ENCODE measurements around the gene GFRA4. TPM values are rescaled to one million over a fixed set of nuclear protein-coding genes. Genes with fewer than 3 reads are reported as not detected.

The GFRA4 gene
- total RNA-seq, 1 experiment from 2014 or later: not detected

DNA sequence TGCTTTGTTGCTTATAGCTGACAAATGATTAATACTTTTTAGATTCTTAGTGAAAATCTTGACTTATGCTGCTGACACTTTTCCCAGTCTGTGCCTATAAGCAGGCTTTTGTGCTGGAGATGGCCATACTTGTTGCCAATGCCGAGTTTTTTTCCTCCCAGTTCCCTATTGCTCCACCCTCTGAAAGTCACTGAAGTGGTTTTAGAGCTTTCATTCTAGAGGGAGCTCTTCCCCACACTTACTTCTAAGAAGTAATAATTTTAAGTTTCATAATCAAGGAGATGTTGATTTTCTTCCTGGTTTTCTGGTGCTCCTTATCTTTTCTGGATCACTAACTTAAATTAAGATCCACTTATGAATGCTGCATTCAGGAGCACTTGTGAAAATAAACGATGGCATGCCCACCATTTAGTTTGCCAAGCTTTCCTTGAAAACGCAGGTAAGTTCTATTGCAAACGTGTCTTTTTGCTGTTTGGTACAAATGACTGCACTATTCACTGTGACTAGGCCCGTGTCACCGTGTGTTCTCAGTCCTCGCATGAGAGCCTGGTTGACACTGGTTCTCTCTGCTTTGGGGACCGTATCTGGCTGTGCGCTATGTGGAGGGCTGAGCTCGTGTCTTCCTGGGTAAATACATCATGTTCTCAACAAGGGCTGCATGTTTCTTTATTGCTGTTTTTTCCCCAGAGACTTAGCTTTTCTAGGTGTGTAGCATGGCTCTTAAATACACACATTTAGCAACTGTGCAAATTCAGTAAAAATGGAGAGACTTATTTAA is 50.2 kb downstream of the GFRA4 start:
- ChIA-PET CTCF (interaction anchor here (0.8 to 1.9 kb wide), 14 partner anchors 9 to 362 kb away, joined by 3 to 15 read pairs (median 4); no protein-coding TSS in a partner anchor), POLR2A (interaction anchor here (0.6 to 1.0 kb wide), 2 partner anchors 10 to 46 kb away, joined by 3 to 7 read pairs; no protein-coding TSS in a partner anchor)
- no peaks in the 10 kb centered on the region for H3K27me3 Mint-ChIP-seq (ENCODE audit: low read depth)
- H3K36me3 Mint-ChIP-seq: no peaks in the 10 kb centered on the region
- ATAC-seq: 0 out of 2 replicates have a peak, but pooled peaks have one; percentile 34
- TF ChIP-seq GTF2I (CRISPR knock-in tag; conservative IDR thresholded peaks at IDR 0.05) (no peak), RELA (CRISPR knock-in tag; IDR thresholded peaks at IDR 0.05; ENCODE audit: borderline replicate concordance) (no peak), ELF4 (CRISPR knock-in tag; IDR thresholded peaks at IDR 0.05; ENCODE audit: low read depth) (no peak), FOXJ3 (CRISPR knock-in tag; IDR thresholded peaks at IDR 0.05; ENCODE audit: borderline replicate concordance) (no peak)
- TF ChIP-seq, protein P1, sequence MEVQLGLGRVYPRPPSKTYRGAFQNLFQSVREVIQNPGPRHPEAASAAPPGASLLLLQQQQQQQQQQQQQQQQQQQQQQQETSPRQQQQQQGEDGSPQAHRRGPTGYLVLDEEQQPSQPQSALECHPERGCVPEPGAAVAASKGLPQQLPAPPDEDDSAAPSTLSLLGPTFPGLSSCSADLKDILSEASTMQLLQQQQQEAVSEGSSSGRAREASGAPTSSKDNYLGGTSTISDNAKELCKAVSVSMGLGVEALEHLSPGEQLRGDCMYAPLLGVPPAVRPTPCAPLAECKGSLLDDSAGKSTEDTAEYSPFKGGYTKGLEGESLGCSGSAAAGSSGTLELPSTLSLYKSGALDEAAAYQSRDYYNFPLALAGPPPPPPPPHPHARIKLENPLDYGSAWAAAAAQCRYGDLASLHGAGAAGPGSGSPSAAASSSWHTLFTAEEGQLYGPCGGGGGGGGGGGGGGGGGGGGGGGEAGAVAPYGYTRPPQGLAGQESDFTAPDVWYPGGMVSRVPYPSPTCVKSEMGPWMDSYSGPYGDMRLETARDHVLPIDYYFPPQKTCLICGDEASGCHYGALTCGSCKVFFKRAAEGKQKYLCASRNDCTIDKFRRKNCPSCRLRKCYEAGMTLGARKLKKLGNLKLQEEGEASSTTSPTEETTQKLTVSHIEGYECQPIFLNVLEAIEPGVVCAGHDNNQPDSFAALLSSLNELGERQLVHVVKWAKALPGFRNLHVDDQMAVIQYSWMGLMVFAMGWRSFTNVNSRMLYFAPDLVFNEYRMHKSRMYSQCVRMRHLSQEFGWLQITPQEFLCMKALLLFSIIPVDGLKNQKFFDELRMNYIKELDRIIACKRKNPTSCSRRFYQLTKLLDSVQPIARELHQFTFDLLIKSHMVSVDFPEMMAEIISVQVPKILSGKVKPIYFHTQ (CRISPR knock-in tag; IDR thresholded peaks at IDR 0.05): no peak
- TF ChIP-seq, protein P2, sequence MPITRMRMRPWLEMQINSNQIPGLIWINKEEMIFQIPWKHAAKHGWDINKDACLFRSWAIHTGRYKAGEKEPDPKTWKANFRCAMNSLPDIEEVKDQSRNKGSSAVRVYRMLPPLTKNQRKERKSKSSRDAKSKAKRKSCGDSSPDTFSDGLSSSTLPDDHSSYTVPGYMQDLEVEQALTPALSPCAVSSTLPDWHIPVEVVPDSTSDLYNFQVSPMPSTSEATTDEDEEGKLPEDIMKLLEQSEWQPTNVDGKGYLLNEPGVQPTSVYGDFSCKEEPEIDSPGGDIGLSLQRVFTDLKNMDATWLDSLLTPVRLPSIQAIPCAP (CRISPR knock-in tag; IDR thresholded peaks at IDR 0.05): no peak
- TF ChIP-seq, protein P3, sequence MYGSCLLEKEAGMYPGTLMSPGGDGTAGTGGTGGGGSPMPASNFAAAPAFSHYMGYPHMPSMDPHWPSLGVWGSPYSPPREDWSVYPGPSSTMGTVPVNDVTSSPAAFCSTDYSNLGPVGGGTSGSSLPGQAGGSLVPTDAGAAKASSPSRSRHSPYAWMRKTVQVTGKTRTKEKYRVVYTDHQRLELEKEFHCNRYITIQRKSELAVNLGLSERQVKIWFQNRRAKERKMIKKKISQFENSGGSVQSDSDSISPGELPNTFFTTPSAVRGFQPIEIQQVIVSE (CRISPR knock-in tag; IDR thresholded peaks at IDR 0.05; ENCODE audit: borderline replicate concordance): no peak
- TF ChIP-seq, protein P4, sequence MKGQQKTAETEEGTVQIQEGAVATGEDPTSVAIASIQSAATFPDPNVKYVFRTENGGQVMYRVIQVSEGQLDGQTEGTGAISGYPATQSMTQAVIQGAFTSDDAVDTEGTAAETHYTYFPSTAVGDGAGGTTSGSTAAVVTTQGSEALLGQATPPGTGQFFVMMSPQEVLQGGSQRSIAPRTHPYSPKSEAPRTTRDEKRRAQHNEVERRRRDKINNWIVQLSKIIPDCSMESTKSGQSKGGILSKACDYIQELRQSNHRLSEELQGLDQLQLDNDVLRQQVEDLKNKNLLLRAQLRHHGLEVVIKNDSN (CRISPR knock-in tag; IDR thresholded peaks at IDR 0.05): no peak
- TF ChIP-seq, protein P5, sequence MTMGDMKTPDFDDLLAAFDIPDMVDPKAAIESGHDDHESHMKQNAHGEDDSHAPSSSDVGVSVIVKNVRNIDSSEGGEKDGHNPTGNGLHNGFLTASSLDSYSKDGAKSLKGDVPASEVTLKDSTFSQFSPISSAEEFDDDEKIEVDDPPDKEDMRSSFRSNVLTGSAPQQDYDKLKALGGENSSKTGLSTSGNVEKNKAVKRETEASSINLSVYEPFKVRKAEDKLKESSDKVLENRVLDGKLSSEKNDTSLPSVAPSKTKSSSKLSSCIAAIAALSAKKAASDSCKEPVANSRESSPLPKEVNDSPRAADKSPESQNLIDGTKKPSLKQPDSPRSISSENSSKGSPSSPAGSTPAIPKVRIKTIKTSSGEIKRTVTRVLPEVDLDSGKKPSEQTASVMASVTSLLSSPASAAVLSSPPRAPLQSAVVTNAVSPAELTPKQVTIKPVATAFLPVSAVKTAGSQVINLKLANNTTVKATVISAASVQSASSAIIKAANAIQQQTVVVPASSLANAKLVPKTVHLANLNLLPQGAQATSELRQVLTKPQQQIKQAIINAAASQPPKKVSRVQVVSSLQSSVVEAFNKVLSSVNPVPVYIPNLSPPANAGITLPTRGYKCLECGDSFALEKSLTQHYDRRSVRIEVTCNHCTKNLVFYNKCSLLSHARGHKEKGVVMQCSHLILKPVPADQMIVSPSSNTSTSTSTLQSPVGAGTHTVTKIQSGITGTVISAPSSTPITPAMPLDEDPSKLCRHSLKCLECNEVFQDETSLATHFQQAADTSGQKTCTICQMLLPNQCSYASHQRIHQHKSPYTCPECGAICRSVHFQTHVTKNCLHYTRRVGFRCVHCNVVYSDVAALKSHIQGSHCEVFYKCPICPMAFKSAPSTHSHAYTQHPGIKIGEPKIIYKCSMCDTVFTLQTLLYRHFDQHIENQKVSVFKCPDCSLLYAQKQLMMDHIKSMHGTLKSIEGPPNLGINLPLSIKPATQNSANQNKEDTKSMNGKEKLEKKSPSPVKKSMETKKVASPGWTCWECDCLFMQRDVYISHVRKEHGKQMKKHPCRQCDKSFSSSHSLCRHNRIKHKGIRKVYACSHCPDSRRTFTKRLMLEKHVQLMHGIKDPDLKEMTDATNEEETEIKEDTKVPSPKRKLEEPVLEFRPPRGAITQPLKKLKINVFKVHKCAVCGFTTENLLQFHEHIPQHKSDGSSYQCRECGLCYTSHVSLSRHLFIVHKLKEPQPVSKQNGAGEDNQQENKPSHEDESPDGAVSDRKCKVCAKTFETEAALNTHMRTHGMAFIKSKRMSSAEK (CRISPR knock-in tag; IDR thresholded peaks at IDR 0.05; ENCODE audit: borderline replicate concordance): no peak
- TF ChIP-seq, protein P6, sequence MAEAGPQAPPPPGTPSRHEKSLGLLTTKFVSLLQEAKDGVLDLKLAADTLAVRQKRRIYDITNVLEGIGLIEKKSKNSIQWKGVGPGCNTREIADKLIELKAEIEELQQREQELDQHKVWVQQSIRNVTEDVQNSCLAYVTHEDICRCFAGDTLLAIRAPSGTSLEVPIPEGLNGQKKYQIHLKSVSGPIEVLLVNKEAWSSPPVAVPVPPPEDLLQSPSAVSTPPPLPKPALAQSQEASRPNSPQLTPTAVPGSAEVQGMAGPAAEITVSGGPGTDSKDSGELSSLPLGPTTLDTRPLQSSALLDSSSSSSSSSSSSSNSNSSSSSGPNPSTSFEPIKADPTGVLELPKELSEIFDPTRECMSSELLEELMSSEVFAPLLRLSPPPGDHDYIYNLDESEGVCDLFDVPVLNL (CRISPR knock-in tag; IDR thresholded peaks at IDR 0.05; ENCODE audit: borderline replicate concordance, low read depth): no peak
- no peak for DNase-seq (ENCODE audit: low spot score)
- H3K27ac Mint-ChIP-seq: peak overlapping the region; percentile 63; the same call in 1 of the 2 replicates
- peaks cover 10% of the 10 kb centered on the region for H3K4me1 Mint-ChIP-seq
- H3K4me3 Mint-ChIP-seq: no peak overlapping the region
- no peaks in the 10 kb centered on the region for H3K9me3 Mint-ChIP-seq

DNA sequence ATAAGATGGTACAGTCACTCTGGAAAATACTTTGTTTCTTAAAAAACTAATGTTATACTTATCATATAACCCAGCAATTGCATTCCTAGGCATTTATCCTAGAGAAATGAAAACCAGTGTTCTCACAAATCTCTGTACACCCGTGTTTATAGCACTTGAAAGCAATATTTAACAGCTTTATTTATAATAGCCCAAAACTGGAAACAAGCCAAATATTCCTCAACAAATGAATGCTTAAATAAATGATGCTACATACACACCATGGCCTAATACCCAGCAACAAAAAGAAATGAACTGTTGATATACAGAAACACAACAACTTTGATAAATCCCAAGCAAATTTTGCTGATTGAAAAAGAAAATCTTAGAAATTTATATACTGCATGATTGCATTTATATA is 51.3 kb downstream of the GFRA4 start:
- Mint-ChIP-seq H3K4me1 (peaks cover 10% of the 10 kb centered on the region), H3K4me3 (no peak overlapping the region), H3K27ac (no peak overlapping the region), H3K36me3 (no peaks in the 10 kb centered on the region), H3K9me3 (no peaks in the 10 kb centered on the region), H3K27me3 (ENCODE audit: low read depth) (no peaks in the 10 kb centered on the region)
- ATAC-seq: no peak
- DNase-seq (ENCODE audit: low spot score): no peak
- CTCF ChIA-PET: interaction anchor here (1.2 to 1.7 kb wide), 4 partner anchors 15 to 243 kb away, joined by 3 to 15 read pairs (median 4); no protein-coding TSS in a partner anchor
- POLR2A ChIA-PET: no interaction called here
- TF ChIP-seq ZNF396 (CRISPR knock-in tag; IDR thresholded peaks at IDR 0.05; ENCODE audit: borderline replicate concordance) (no peak), JAZF1 (CRISPR knock-in tag; IDR thresholded peaks at IDR 0.05) (no peak), ZNF423 (CRISPR knock-in tag; IDR thresholded peaks at IDR 0.05) (no peak), NR2C2 (CRISPR knock-in tag; IDR thresholded peaks at IDR 0.05) (no peak)
- TF ChIP-seq, protein P1 (CRISPR knock-in tag; IDR thresholded peaks at IDR 0.05): no peak
- TF ChIP-seq, protein P7, sequence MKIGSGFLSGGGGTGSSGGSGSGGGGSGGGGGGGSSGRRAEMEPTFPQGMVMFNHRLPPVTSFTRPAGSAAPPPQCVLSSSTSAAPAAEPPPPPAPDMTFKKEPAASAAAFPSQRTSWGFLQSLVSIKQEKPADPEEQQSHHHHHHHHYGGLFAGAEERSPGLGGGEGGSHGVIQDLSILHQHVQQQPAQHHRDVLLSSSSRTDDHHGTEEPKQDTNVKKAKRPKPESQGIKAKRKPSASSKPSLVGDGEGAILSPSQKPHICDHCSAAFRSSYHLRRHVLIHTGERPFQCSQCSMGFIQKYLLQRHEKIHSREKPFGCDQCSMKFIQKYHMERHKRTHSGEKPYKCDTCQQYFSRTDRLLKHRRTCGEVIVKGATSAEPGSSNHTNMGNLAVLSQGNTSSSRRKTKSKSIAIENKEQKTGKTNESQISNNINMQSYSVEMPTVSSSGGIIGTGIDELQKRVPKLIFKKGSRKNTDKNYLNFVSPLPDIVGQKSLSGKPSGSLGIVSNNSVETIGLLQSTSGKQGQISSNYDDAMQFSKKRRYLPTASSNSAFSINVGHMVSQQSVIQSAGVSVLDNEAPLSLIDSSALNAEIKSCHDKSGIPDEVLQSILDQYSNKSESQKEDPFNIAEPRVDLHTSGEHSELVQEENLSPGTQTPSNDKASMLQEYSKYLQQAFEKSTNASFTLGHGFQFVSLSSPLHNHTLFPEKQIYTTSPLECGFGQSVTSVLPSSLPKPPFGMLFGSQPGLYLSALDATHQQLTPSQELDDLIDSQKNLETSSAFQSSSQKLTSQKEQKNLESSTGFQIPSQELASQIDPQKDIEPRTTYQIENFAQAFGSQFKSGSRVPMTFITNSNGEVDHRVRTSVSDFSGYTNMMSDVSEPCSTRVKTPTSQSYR (CRISPR knock-in tag; IDR thresholded peaks at IDR 0.05): no peak

All from WTC11 (cell line).